Gastrocnemius medialis (tissue), 4 donors: ENCODE data around the gene CEACAM5.

Experiments used
- POLR2A ChIP-seq, 2 donors: fragments of 450-650 bp; IDR thresholded peaks; one replicate each; pipeline ENCODE4 v1.6.1; 2017; ENCODE audit warnings: antibody characterized with exemption in 2 of 2, mild to moderate bottlenecking in 2 of 2, moderate library complexity in 2 of 2
- TF ChIP-seq, protein P1 (sequence below), 5 experiments: fragments of 450-650 bp in 3 of 5; fragments of 200-600 bp in 2 of 5; sonication (generic) in 2 of 5; IDR thresholded peaks in 4 of 5; conservative IDR thresholded peaks in 1 of 5; 1 replicate in 4 of 5; 2 replicates in 1 of 5; pipeline ENCODE4 v1.5.1; 2016 to 2019; ENCODE audit warnings: antibody characterized with exemption in 5 of 5, mild to moderate bottlenecking in 3 of 5, moderate library complexity in 3 of 5

- TF ChIP-seq, protein P1, sequence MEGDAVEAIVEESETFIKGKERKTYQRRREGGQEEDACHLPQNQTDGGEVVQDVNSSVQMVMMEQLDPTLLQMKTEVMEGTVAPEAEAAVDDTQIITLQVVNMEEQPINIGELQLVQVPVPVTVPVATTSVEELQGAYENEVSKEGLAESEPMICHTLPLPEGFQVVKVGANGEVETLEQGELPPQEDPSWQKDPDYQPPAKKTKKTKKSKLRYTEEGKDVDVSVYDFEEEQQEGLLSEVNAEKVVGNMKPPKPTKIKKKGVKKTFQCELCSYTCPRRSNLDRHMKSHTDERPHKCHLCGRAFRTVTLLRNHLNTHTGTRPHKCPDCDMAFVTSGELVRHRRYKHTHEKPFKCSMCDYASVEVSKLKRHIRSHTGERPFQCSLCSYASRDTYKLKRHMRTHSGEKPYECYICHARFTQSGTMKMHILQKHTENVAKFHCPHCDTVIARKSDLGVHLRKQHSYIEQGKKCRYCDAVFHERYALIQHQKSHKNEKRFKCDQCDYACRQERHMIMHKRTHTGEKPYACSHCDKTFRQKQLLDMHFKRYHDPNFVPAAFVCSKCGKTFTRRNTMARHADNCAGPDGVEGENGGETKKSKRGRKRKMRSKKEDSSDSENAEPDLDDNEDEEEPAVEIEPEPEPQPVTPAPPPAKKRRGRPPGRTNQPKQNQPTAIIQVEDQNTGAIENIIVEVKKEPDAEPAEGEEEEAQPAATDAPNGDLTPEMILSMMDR (IDR thresholded peaks at IDR 0.05 in 4 of 5, conservative IDR thresholded peaks at IDR 0.05 in 1 of 5) = no peak
- TF ChIP-seq POLR2A (IDR thresholded peaks at IDR 0.05) = no peak
These were observed 38.3 kb downstream of the CEACAM5 start for GRCh38 chr19:41746593-41747227.
